DMS 273 treated with DMSO at 0.1 percent for 48 hours (cell line): Measurements from ENCODE around the gene ZIC5.

Experiments
- DNase-seq: peaks from one replicate; lab custom pipeline; 2025; lab: John Stamatoyannopoulos, UW

Gene ZIC5

GRCh38 chr13:99975626-99976025 is 4.1 kb upstream of the ZIC5 start:
- no peak for DNase-seq

GRCh38 chr13:99974939-99975561 is 3.5 kb upstream of the ZIC5 start:
- DNase-seq: no peak

- no peak for DNase-seq
These were observed 2.9 kb upstream of the ZIC5 start for GRCh38 chr13:99974296-99974938.

- DNase-seq: no peak
These were observed 2.2 kb upstream of the ZIC5 start for GRCh38 chr13:99973808-99974185.

- no peak for DNase-seq
These were observed 1.7 kb upstream of the ZIC5 start for GRCh38 chr13:99973163-99973807.

- no peak for DNase-seq
These were observed 694 bp upstream of the ZIC5 start for GRCh38 chr13:99972190-99972731.

GRCh38 chr13:99970651-99971575 is 654 bp downstream of the ZIC5 start:
- DNase-seq: no peak

- peak; percentile 43 for DNase-seq
These were observed 1.5 kb downstream of the ZIC5 start for GRCh38 chr13:99969919-99970650.

GRCh38 chr13:99969453-99969918 is 2.1 kb downstream of the ZIC5 start:
- no peak for DNase-seq

GRCh38 chr13:99968521-99969452 is 2.8 kb downstream of the ZIC5 start:
- no peak for DNase-seq

GRCh38 chr13:99967869-99968520 is 3.6 kb downstream of the ZIC5 start:
- DNase-seq: no peak

- no peak for DNase-seq
These were observed 4.1 kb downstream of the ZIC5 start for GRCh38 chr13:99967498-99967868.

GRCh38 chr13:99966064-99966805 is 5.3 kb downstream of the ZIC5 start:
- DNase-seq: no peak

- DNase-seq: no peak
These were observed 6.1 kb downstream of the ZIC5 start for GRCh38 chr13:99965329-99966000.

- DNase-seq: no peak
These were observed 7.7 kb downstream of the ZIC5 start for GRCh38 chr13:99963816-99964339.

- no peak for DNase-seq
These were observed 9.3 kb downstream of the ZIC5 start for GRCh38 chr13:99962242-99962641.

GRCh38 chr13:99961636-99962035 is 9.9 kb downstream of the ZIC5 start:
- no peak for DNase-seq

- DNase-seq: no peak
These were observed 10.8 kb downstream of the ZIC5 start for GRCh38 chr13:99960663-99961311.
